Activated naive CD8-positive, alpha-beta T cell treated with anti-CD3 and anti-CD28 coated beads for 36 hours (primary cell): ENCODE data around the gene SLC49A3. TPM values are rescaled to one million over a fixed set of nuclear protein-coding genes. Genes with fewer than 3 reads are reported as not detected.

Experiments
- DNase-seq: peaks from one replicate; pipeline ENCODE4 v3.0.0; 2021
- H3K27ac Mint-ChIP-seq: one replicate; pipeline ENCODE4 v1.8.0; 2022; ENCODE audit warnings: mild to moderate bottlenecking, moderate library complexity, mixed read lengths
- H3K27me3 Mint-ChIP-seq: one replicate; pipeline ENCODE4 v1.8.0; 2022; ENCODE audit warnings: mild to moderate bottlenecking, mixed read lengths
- H3K36me3 Mint-ChIP-seq: one replicate; pipeline ENCODE4 v1.8.0; 2021; ENCODE audit warnings: mild to moderate bottlenecking, mixed read lengths
- H3K4me1 Mint-ChIP-seq: one replicate; pipeline ENCODE4 v1.8.0; 2021; ENCODE audit warnings: mixed read lengths
- H3K4me3 Mint-ChIP-seq: one replicate; pipeline ENCODE4 v1.8.0; 2022; ENCODE audit warnings: mild to moderate bottlenecking, moderate library complexity, mixed read lengths
- H3K9me3 Mint-ChIP-seq: one replicate; pipeline ENCODE4 v1.8.0; 2022; ENCODE audit warnings: mixed read lengths
- total RNA-seq, 2 experiments: library from RNA; stranded (reverse); gene quantifications; one replicate each; pipeline ENCODE4 v1.2.3, GENCODE V29; 2021

The SLC49A3 gene
- total RNA-seq, 2 experiments from 2014 or later, result 0.38 to 0.43 TPM

DNA sequence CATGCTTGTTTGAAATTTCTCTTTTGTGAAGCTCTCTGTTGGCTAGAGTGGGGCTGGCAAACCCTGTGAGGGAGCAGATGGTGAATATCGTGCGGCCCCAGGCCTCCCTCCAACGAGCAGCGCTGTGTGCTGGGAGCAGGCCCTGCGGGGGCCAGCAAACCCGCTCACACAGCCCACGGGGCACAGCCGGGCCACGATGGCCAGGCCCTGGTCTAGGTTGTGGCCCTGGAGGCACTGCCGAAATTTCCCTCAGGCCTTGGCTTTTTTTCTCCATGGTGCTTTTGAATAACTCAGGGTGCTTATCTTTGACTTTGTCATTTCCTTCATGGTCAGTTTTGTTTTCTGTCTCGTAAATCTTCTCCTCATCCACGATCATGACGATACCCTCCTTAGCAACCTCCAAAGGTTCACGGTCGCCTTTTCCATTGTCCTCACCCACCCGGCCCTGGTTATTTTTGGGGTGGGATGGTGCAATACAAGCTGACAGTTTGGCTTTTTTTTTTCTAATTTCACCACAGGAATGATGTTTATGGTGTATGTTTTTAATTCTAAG is 37.4 kb upstream of the SLC49A3 start:
- H3K36me3 Mint-ChIP-seq, result peaks cover 21% of the 10 kb centered on the region
- no peaks in the 10 kb centered on the region for H3K27me3 Mint-ChIP-seq
- peaks cover 3% of the 10 kb centered on the region for H3K4me1 Mint-ChIP-seq
- no peak overlapping the region for H3K4me3 Mint-ChIP-seq
- no peak for DNase-seq
- no peak overlapping the region for H3K27ac Mint-ChIP-seq
- H3K9me3 Mint-ChIP-seq, result no peaks in the 10 kb centered on the region

DNA sequence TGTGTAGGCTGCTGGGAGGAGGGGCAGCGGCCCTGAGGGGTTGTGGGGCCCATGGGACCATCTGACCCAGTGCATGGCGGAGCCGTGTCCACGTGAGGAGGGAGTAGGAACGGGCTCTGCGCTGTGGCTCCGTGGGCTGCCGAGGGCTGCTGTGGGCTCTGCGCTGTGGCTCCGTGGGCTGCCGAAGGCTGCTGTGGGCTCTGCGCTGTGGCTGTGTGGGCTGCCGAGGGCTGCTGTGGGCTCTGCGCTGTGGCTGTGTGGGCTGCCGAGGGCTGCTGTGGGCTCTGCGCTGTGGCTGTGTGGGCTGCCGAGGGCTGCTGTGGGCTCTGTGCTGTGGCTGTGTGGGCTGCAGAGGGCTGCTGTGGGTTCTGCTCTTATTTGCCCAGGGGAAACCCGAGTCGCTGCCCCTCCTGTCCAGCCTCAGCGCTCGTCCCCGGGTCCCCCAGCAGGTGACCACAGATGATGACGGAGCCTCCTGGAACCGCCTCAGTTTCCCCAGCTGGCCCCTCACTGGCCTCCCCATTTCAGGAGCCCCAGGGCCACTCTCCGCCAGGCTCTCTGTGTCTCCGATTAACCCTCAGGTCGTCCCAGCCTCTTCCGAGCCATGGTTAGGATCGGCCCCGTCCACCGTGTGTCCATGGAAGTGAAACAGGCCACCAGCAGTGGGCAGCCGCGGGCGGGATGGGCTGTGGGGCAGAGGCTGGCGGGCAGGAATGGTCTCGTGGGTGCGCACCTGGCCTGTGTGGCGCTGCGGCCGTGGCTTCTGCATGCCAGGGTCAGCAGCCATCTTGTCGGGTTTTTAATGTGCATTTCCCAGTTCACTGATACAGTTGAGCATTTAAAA is 36.7 kb upstream of the SLC49A3 start:
- no peak for DNase-seq
- Mint-ChIP-seq H3K9me3 (no peaks in the 10 kb centered on the region), H3K27ac (no peak overlapping the region), H3K4me1 (peaks cover 3% of the 10 kb centered on the region), H3K4me3 (no peak overlapping the region), H3K27me3 (no peaks in the 10 kb centered on the region), H3K36me3 (peaks cover 20% of the 10 kb centered on the region)

- H3K27me3 Mint-ChIP-seq, result no peaks in the 10 kb centered on the region
- H3K9me3 Mint-ChIP-seq, result no peaks in the 10 kb centered on the region
- no peak overlapping the region for H3K4me3 Mint-ChIP-seq
- peaks cover 20% of the 10 kb centered on the region for H3K36me3 Mint-ChIP-seq
- DNase-seq, result no peak
- H3K27ac Mint-ChIP-seq, result peak overlapping the region; percentile 23
- peaks cover 3% of the 10 kb centered on the region for H3K4me1 Mint-ChIP-seq
These were observed 35.0 kb upstream of the SLC49A3 start for GRCh38 chr4:723751-724530.

- Mint-ChIP-seq H3K27me3 (no peaks in the 10 kb centered on the region), H3K4me3 (no peak overlapping the region), H3K36me3 (peaks cover 20% of the 10 kb centered on the region), H3K27ac (no peak overlapping the region), H3K9me3 (no peaks in the 10 kb centered on the region), H3K4me1 (peaks cover 3% of the 10 kb centered on the region)
- no peak for DNase-seq
These were observed 34.0 kb upstream of the SLC49A3 start for GRCh38 chr4:722851-723360.

DNA sequence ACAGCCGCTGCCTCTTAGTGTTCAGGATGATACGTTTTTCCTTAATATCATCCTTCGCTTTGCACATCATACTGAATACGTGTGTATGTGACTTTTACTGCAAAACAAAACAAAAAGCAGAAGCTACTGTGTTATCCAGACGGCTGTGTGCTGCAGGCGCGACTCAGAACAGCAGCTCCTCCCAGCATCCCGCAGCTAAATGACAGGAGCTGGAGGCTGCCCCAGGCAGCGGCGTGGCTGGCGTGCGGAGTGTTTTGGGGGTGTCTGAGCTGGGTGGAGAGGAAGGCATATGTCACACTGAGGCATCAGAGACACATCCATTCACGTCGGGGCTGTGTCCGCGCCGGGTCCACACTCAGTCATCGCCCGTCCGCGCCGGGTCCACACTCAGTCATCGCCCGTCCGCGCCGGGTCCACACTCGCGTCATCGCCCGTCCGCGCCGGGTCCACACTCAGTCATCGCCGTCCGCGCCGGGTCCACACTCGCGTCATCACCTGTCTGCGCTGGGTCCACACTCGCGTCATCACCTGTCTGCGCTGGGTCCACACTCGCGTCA is 33.3 kb upstream of the SLC49A3 start:
- Mint-ChIP-seq H3K4me1 (peaks cover 7% of the 10 kb centered on the region), H3K27ac (no peak overlapping the region), H3K4me3 (no peak overlapping the region), H3K9me3 (no peaks in the 10 kb centered on the region), H3K27me3 (no peaks in the 10 kb centered on the region), H3K36me3 (peaks cover 20% of the 10 kb centered on the region)
- no peak for DNase-seq

DNA sequence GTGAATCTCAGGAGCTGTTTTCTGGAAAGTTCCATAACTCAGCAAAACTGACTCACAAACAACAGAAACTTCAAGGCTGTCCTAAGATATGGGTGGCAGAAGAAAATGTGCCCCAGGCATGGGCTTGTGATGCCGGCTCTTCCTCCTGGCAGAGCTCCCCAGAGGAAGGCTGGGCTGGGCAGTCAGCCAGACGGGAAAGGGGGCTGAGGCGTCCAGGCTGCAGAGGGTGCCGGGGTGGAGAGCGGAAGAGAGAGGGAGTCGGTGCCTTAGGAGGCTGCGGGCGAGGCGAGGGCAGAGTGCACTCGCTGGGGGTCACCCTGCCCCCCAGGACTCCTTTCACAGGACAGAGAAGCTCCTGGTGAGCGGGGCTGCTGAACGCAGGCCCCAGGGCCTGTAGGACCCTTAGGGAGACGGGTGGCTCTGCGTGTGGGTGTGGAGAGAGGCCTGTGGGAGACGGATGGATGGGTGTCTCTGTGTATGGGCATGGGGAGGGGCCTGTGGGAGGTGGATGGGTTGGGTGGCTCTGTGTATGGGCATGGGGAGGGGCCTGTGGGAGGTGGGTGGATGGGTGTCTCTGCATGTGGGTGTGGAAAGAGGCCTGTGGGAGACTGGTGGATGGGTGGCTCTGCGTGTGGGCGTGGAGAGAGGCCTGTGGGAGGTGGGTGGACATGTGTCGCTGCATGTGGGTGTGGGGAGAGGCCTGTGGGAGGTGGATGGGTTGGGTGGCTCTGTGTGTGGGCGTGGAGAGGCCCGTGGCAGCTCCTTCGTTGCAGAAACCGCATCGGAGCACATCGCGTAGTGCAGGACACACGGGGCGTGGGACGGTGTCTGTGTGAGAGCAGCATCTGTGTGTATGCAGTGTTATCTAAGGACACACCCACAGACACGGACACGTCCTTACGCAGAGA is 32.6 kb upstream of the SLC49A3 start:
- H3K4me1 Mint-ChIP-seq, result peaks cover 4% of the 10 kb centered on the region
- H3K27ac Mint-ChIP-seq, result no peak overlapping the region
- H3K27me3 Mint-ChIP-seq, result no peaks in the 10 kb centered on the region
- peaks cover 20% of the 10 kb centered on the region for H3K36me3 Mint-ChIP-seq
- H3K4me3 Mint-ChIP-seq, result no peak overlapping the region
- no peaks in the 10 kb centered on the region for H3K9me3 Mint-ChIP-seq
- no peak for DNase-seq

GRCh38 chr4:720111-720860 is 31.3 kb upstream of the SLC49A3 start:
- Mint-ChIP-seq H3K9me3 (no peaks in the 10 kb centered on the region), H3K4me3 (no peak overlapping the region), H3K27me3 (no peaks in the 10 kb centered on the region), H3K27ac (no peak overlapping the region), H3K4me1 (peaks cover 4% of the 10 kb centered on the region), H3K36me3 (peaks cover 20% of the 10 kb centered on the region)
- DNase-seq, result no peak

- no peak for DNase-seq
- Mint-ChIP-seq H3K27me3 (no peaks in the 10 kb centered on the region), H3K4me3 (no peak overlapping the region), H3K9me3 (no peaks in the 10 kb centered on the region), H3K4me1 (peaks cover 3% of the 10 kb centered on the region), H3K27ac (no peak overlapping the region), H3K36me3 (peaks cover 19% of the 10 kb centered on the region)
These were observed 29.5 kb upstream of the SLC49A3 start for GRCh38 chr4:718460-718859.

DNA sequence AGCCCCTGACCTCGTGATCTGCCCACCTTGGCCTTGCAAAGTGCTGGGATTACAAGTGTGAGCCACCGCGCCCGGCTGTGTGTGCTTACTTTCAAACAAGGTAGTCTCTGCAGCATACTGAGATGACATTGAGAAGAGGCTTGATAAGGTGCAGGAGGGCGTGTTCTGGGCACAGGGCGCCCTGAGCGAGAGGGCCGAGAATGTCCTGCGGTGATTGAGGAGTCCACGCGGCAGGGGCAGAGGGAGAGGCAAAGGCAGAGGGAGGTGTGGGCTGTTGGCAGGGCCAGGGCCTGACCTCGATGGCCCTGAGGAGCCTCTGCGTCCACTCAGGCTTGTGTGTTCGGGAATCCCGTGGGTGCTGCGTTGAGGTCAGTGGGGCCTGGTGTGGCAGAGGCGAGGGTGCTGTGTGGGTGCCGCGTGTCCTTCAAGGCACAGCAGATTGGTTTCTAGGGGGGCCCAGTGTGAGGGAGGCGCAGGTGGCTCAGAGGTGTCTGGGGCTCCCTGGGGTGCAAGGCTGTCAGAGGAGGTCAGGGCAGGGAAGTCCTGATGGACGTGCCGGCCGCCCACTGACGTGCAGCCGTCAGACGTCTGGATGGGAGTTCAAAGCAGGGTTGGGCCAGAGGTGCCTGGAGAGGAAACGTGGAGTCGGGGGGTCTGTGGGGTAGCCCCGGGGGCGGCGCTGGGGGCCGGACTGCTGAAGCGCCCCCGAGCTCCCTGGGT is 28.8 kb upstream of the SLC49A3 start:
- Mint-ChIP-seq H3K4me3 (no peak overlapping the region), H3K9me3 (no peaks in the 10 kb centered on the region), H3K4me1 (peaks cover 3% of the 10 kb centered on the region), H3K27ac (no peak overlapping the region), H3K36me3 (peaks cover 12% of the 10 kb centered on the region), H3K27me3 (no peaks in the 10 kb centered on the region)
- no peak for DNase-seq

DNA sequence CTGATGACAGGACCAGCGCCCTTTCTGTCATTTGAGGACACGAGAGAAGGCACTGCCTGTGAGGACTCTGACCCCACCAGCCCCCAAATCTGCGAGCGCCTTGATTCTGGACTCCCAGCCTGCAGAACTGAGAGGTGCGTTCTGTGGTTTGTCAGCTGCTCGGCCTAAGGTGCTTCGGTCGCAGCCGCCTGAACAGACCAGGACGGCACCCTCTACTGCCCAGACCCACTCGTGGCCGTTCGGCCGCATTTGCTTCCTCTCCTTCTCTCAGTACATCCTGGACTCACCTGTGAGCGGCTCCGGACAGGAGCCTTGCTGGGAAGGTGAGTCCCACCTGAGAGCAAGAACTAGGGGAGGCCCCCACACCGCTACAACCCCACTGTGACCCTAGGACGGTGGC is 25.1 kb upstream of the SLC49A3 start:
- Mint-ChIP-seq H3K27ac (no peak overlapping the region), H3K9me3 (no peaks in the 10 kb centered on the region), H3K27me3 (no peaks in the 10 kb centered on the region), H3K4me1 (peaks cover 8% of the 10 kb centered on the region), H3K36me3 (no peaks in the 10 kb centered on the region), H3K4me3 (no peak overlapping the region)
- no peak for DNase-seq

DNA sequence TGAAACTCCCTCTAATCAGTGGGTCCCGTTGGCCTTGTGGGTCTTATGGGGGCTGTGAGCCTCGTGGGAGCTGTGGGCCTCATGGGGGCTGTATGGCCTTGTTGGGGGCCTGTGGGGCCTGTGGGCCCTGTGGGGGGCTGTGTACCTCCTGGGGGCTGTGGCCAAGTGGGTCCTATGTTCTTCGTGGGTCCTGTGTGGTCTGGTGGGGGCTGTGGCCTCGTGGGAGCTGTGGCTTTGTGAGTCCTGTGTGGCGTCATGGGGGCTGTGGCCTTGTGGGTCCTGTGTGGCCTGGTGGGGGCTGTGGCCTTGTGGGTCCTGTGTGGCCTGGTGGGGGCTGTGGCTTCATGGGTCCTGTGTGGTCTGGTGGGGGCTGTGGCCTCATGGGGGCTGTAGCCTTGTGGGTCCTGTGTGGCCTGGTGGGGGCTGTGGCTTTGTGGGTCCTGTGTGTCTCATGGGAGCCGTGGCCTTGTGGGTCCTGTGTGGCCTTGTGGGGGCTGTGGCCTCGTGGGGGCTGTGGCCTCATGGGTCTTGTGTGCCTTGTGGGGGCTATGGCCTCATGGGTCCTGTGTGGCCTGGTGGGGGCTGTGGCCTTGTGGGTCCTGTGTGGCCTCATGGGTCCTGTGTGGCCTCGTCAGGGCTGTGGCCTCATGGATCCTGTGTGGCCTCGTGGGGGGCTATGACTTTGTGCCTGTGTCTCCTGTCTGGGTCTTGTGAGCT is 24.1 kb upstream of the SLC49A3 start:
- Mint-ChIP-seq H3K27me3 (no peaks in the 10 kb centered on the region), H3K27ac (no peak overlapping the region), H3K4me1 (peaks cover 13% of the 10 kb centered on the region), H3K4me3 (no peak overlapping the region), H3K36me3 (peaks cover 2% of the 10 kb centered on the region), H3K9me3 (no peaks in the 10 kb centered on the region)
- DNase-seq, result no peak

- Mint-ChIP-seq H3K4me3 (no peak overlapping the region), H3K36me3 (peaks cover 2% of the 10 kb centered on the region), H3K4me1 (peaks cover 10% of the 10 kb centered on the region), H3K27me3 (no peaks in the 10 kb centered on the region), H3K27ac (no peak overlapping the region), H3K9me3 (no peaks in the 10 kb centered on the region)
- DNase-seq, result no peak
These were observed 23.1 kb upstream of the SLC49A3 start for GRCh38 chr4:712093-712492.

- DNase-seq, result no peak
- Mint-ChIP-seq H3K36me3 (peaks cover 2% of the 10 kb centered on the region), H3K27me3 (no peaks in the 10 kb centered on the region), H3K9me3 (no peaks in the 10 kb centered on the region), H3K4me3 (no peak overlapping the region), H3K27ac (no peak overlapping the region), H3K4me1 (peaks cover 10% of the 10 kb centered on the region)
These were observed 22.0 kb upstream of the SLC49A3 start for GRCh38 chr4:710916-711315.
